ENCODE data around the gene TRAF1.

TRAF1 gene

GRCh38 chr9:120940573-120940972 lies 14.0 kb upstream of the TRAF1 start:
- DNase-seq: no peak

GRCh38 chr9:120938851-120939250 lies 12.3 kb upstream of the TRAF1 start:
- no peak for DNase-seq

- no peak for DNase-seq
Observed at GRCh38 chr9:120937596-120937995, 11.0 kb upstream of the TRAF1 start.

GRCh38 chr9:120937127-120937526 lies 10.5 kb upstream of the TRAF1 start:
- no peak for DNase-seq

GRCh38 chr9:120936764-120937122 lies 10.1 kb upstream of the TRAF1 start:
- DNase-seq: no peak

GRCh38 chr9:120936011-120936763 lies 9.6 kb upstream of the TRAF1 start:
- peak; percentile 77 for DNase-seq

GRCh38 chr9:120935383-120935857 lies 8.8 kb upstream of the TRAF1 start:
- no peak for DNase-seq

GRCh38 chr9:120934281-120934680 lies 7.7 kb upstream of the TRAF1 start:
- no peak for DNase-seq

GRCh38 chr9:120933310-120934055 lies 6.9 kb upstream of the TRAF1 start:
- no peak for DNase-seq

GRCh38 chr9:120932086-120932823 lies 5.7 kb upstream of the TRAF1 start:
- no peak for DNase-seq

- peak; percentile 38 for DNase-seq
Observed at GRCh38 chr9:120931231-120932085, 4.9 kb upstream of the TRAF1 start.

- DNase-seq: no peak
Observed at GRCh38 chr9:120929229-120929791, 2.7 kb upstream of the TRAF1 start.

GRCh38 chr9:120928483-120929228 lies 2.1 kb upstream of the TRAF1 start:
- peak; percentile 75 for DNase-seq

GRCh38 chr9:120928015-120928482 lies 1.5 kb upstream of the TRAF1 start:
- DNase-seq: no peak

- DNase-seq: no peak
Observed at GRCh38 chr9:120927269-120928014, 846 bp upstream of the TRAF1 start.

GRCh38 chr9:120925535-120926396 lies 830 bp downstream of the TRAF1 start:
- DNase-seq: peak; percentile 57

GRCh38 chr9:120924698-120925534 lies 1.7 kb downstream of the TRAF1 start:
- DNase-seq: no peak

GRCh38 chr9:120923620-120924328 lies 2.8 kb downstream of the TRAF1 start:
- DNase-seq: no peak

All from activated effector memory CD4-positive, alpha-beta T cell treated with Interleukin-2 at 50 U/mL for 16 hours (primary cell).